ENCODE data around the gene MEAF6.
"Not testable (repeated sequence)": the region's sequence is repeated elsewhere in the genome, so short reads cannot be mapped to it uniquely, and the experiment has no call there.

MEAF6 gene

GRCh38 chr1:37532418-37533156, 18.0 kb upstream of the MEAF6 start:
- not testable (repeated sequence) for DNase-seq (ENCODE audit: low read depth in 2 of 2)

GRCh38 chr1:37529888-37530287, 15.3 kb upstream of the MEAF6 start:
- not testable (repeated sequence) for DNase-seq (ENCODE audit: low read depth in 2 of 2)

GRCh38 chr1:37519613-37520012, 5.0 kb upstream of the MEAF6 start:
- DNase-seq (ENCODE audit: low read depth in 2 of 2), result no peak

- DNase-seq (ENCODE audit: low read depth in 2 of 2), result peak in 1 of 2 donors; percentile 25
These were observed 4.4 kb upstream of the MEAF6 start for GRCh38 chr1:37518929-37519328.

- DNase-seq (ENCODE audit: low read depth in 2 of 2), result not testable (repeated sequence)
These were observed 3.7 kb upstream of the MEAF6 start for GRCh38 chr1:37518241-37518640.

GRCh38 chr1:37517569-37517968, 3.0 kb upstream of the MEAF6 start:
- no peak for DNase-seq (ENCODE audit: low read depth in 2 of 2)

GRCh38 chr1:37515185-37516034, 844 bp upstream of the MEAF6 start:
- no peak for DNase-seq (ENCODE audit: low read depth in 2 of 2)

GRCh38 chr1:37513795-37514349, 694 bp downstream of the MEAF6 start:
- peak in 1 of 2 donors; percentile 17 for DNase-seq (ENCODE audit: low read depth in 2 of 2)

- no peak for DNase-seq (ENCODE audit: low read depth in 2 of 2)
These were observed 5.4 kb downstream of the MEAF6 start for GRCh38 chr1:37509181-37509580.

GRCh38 chr1:37506740-37507139, 7.8 kb downstream of the MEAF6 start:
- no peak for DNase-seq (ENCODE audit: low read depth in 2 of 2)

GRCh38 chr1:37502791-37503190, 11.8 kb downstream of the MEAF6 start:
- DNase-seq (ENCODE audit: low read depth in 2 of 2), result not testable (repeated sequence)

- DNase-seq (ENCODE audit: low read depth in 2 of 2), result no peak
These were observed 12.5 kb downstream of the MEAF6 start for GRCh38 chr1:37502104-37502503.

- DNase-seq (ENCODE audit: low read depth in 2 of 2), result no peak
These were observed 12.9 kb downstream of the MEAF6 start for GRCh38 chr1:37501661-37502060.

- DNase-seq (ENCODE audit: low read depth in 2 of 2), result no peak
These were observed 15.5 kb downstream of the MEAF6 start for GRCh38 chr1:37498872-37499617.

- no peak for DNase-seq (ENCODE audit: low read depth in 2 of 2)
These were observed 16.7 kb downstream of the MEAF6 start for GRCh38 chr1:37497832-37498231.

GRCh38 chr1:37495875-37496274, 18.7 kb downstream of the MEAF6 start:
- DNase-seq (ENCODE audit: low read depth in 2 of 2), result no peak

GRCh38 chr1:37493336-37494098, 21.0 kb downstream of the MEAF6 start:
- DNase-seq (ENCODE audit: low read depth in 2 of 2), result no peak

GRCh38 chr1:37487619-37487984, 27.0 kb downstream of the MEAF6 start:
- no peak for DNase-seq (ENCODE audit: low read depth in 2 of 2)

- DNase-seq (ENCODE audit: low read depth in 2 of 2), result peak in 1 of 2 donors; percentile 64
These were observed 27.6 kb downstream of the MEAF6 start for GRCh38 chr1:37486680-37487618.

All from stimulated activated CD8-positive, alpha-beta memory T cell treated with anti-CD3 and anti-CD28 coated beads, Interleukin-2, amount 100 ng/mL, for 1 hour (primary cell).